NCI-H748 (cell line): ENCODE measurements around the gene NSUN6.
"Not testable (repeated sequence)": the region's sequence is repeated elsewhere in the genome, so short reads cannot be mapped to it uniquely, and the experiment has no call there.

Source experiments
- DNase-seq: peaks from one replicate; lab custom pipeline; 2025; ENCODE audit not compliant: unreplicated experiment; lab: John Stamatoyannopoulos, UW

The NSUN6 gene

GRCh38 chr10:18611168-18611567, 40.2 kb downstream of the NSUN6 start:
- DNase-seq = no peak

DNA sequence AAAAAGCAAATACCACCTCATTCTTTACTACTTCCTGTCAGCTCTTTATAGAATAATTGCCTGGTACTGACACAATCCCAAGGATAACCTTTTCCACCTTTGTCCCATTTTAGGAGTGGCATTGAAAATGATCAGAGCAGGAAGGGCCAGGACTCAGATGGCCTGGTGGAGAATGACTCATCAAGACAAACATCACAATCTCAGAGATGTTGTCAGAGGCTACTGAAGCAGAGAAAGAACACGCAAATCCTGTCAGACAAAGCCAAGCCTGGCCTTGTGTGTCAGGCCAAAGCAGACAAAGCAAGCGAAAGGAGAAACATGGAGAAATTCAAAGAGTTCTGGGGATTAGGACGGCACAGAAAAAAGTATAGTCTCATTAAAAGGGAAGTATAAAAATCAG, 40.9 kb downstream of the NSUN6 start:
- DNase-seq = peak; percentile 49

- no peak for DNase-seq
These were observed 42.8 kb downstream of the NSUN6 start for GRCh38 chr10:18608596-18608995.

GRCh38 chr10:18607503-18608378, 43.6 kb downstream of the NSUN6 start:
- peak; percentile 18 for DNase-seq

DNA sequence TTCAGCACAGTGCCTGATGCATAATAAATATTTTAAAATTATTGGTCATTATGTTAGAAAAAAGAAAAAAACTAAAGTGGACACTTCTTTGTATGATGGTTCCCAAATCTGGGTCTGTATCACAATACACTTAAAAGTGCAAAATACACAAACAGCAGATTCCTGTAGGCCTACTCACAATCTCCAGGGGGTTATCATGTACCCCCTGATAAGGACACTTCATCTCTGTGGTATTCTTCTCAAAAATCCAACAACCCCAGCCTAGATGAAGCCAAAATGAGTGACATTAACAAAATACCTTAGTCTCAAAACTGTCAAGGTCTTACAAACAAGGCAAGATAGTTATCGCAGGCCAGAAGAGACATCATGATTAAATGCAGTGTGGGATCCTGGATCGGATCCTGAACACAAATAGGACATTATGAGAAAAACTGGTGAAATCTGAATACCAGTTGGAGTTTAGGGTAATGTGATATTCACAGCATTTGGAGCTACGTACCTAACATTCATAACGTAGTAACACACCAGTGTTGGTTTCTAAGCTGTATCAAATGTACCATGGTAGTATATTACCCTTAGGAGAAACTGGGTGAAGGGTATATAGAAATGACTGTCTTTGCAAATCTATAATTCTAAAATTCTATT, 45.2 kb downstream of the NSUN6 start:
- no peak for DNase-seq

DNA sequence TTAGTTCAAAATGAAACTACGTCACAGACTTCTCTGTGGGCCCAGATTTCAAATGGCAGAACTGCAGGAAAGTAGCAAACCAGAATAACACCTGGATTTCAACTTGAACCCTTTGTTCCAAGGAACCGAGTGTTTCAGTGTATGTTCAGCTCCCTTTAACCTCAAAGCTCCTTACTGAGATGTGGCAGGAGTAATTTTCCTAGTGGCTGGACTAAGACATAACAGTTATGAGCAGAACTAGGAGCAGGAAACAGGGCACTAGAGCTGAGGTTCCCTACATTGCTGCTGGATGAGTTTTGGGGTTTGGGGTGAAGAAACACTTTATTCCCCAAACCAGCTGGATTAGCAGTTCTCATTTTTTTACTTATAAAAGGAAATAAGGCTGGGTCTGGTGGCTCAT, 50.1 kb downstream of the NSUN6 start:
- DNase-seq = no peak

DNA sequence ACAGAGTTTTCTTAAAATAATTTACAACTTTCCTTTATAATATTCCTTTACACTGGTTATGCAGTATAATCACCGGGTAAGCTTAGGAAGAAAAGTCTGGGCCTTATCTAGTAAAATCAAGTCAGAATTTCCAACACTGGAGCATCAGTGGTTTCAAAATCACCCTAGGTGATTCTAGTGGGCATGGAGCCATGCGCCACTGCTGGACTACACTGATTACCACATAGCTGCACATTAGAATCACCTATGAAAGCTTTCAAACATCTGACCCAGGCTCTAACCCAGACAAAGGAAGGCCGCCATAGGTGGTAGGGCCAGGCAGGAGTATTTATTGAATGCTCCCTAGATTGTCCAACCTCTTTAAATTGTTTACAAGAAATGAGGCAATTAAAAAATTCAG, 52.0 kb downstream of the NSUN6 start:
- DNase-seq = no peak

DNA sequence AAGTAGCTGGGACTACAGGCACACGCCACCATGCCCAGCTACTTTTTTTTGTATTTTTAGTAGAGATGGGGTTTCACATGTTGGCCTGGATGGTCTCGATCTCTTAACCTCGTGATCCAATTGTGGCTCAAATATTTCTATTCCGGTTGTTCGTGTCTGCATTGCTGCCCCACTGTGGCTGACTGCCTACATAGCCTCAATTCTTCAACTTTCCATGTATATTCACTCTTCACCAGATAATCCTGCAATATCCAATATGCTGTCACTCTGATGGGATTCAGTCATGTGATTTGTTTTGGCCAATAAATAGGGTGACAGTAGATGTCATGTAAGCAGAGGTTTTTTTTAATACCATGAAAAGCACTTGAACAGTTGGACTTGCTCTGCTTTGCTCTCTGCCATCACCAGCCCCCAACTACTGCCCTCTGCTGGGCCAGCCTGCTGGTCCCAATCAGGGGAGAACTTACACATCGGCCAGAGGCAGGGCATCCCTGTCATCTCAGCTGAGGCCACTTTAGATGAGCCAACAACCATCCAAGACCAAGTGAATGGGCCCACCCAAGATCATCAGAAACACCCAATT, 56.7 kb downstream of the NSUN6 start:
- no peak for DNase-seq

GRCh38 chr10:18591141-18591540, 60.2 kb downstream of the NSUN6 start:
- not testable (repeated sequence) for DNase-seq

DNA sequence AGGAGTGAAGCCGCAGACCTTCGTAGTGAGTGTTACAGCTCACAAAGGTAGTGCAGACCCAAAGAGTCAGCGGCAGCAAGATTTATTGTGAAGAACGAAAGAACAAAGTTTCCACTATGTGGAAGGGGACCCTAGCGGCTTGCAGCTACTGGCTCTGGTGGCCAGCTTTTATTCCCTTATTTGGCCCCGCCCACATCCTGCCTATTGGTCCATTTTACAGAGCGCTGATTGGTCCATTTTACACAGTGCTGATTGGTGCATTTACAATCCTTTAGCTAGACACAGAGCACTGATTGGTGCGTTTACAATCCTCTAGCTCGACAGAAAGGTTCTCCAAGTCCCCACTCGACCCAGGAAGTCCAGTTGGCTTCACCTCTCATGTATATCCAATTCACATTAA, 64.8 kb downstream of the NSUN6 start:
- DNase-seq = not testable (repeated sequence)

DNA sequence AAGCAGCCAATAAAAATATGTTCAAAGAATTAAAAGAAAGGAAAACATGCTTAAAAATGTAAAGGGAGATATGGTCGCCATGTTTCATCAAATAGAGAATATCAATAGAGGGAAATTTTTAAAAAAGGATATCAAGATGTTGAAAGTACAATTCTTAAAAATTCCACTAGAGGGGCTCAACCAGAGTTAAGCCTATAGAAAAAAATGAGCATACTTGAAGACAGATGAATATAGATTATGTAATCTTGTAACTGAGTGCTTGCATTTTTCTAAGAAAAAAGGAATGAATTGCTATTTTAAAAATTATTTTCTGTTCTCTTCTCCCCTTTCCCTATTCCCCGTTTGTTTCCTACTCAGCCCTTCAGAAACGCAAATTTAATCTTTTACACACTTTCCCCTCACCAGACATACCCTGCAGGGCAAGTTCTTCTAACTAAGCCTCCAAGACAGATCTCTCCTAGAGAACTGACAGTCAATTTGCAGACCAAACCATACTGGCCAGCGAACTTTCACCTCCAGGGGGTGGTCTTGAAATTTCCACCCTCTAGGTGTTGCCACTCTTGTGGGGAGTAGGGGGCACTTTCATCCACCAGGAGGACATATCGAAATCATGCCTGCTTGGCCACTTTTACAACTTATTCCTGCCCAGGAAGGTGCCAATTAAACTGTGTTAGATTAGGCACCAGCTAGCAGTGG, 67.7 kb downstream of the NSUN6 start:
- no peak for DNase-seq

DNA sequence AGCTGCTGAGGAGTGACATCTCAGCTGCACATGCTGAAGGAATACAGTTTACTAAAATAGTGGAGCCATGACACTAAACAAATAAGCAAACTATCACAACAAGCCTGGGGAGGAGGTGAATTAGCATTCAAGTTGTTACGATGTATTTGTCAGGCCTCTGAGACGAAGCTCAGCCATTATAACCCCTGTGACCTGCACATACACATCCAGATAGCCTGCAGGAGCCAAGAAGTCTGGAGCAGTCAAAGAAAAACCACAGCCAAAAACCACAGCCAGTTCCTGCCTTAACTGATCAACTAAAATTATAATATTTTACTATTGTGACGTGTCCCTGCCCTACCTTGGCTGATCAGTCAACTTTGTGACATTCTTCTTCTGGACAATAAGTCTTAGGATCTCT, 68.6 kb downstream of the NSUN6 start:
- DNase-seq = no peak

DNA sequence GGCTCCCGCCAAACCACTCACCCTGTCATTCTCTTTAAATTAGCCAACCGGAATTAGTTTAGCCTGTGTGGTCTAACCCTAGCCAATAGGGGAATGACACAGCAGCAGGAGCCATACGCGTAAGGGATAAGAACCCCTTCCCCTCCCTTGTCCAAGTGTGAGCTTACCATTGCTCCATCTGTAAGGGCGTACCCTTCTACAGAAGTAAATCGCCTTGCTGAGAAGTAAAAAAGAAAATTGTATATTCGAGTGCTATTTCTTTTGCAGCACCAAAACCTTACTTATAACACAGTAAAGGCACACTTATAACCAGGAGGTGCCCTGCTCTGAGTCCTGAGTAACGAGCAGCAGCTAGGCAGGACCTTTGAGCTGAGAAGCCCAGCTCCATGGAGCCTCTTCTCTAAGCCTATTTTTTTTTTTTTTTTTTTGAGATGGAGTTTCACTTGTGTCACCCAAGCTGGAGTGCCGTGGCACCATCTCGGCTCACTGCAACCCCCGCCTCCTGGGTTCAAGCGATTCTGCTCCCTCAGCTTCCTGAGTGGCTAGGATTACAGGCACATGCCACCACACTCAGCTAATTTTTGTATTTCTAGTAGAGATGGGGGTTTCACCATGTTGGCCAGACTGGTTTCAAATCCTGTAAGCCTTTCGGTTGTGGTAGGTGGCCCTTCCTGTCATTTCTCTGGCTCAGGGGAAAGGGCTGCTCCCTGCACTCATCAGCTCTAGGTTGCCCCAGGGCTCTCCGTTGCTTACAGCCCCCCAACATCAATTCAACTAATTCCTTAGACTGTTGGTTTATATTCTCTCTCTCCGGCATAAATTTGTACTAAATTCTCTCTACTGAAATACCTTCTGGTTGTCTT, 73.3 kb downstream of the NSUN6 start:
- no peak for DNase-seq

DNA sequence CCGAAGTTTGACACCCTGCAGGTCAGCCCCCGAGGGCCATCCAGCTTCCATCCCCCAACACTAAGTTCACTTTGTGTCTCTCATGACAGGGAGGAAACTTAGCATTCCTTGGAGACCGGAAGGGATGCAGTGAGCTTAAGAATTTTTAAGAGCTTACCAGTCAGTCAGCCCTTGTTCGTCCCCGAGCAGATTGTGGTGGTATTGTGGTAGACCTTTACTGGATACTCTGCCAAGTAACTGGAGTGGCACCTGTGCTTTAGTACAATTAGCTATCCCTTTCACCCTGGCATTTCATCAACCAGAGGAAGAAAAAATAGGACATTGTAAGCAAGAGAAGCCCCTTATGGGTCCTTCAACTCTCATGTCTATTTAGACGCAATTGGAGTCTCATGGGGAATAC, 74.8 kb downstream of the NSUN6 start:
- no peak for DNase-seq

DNA sequence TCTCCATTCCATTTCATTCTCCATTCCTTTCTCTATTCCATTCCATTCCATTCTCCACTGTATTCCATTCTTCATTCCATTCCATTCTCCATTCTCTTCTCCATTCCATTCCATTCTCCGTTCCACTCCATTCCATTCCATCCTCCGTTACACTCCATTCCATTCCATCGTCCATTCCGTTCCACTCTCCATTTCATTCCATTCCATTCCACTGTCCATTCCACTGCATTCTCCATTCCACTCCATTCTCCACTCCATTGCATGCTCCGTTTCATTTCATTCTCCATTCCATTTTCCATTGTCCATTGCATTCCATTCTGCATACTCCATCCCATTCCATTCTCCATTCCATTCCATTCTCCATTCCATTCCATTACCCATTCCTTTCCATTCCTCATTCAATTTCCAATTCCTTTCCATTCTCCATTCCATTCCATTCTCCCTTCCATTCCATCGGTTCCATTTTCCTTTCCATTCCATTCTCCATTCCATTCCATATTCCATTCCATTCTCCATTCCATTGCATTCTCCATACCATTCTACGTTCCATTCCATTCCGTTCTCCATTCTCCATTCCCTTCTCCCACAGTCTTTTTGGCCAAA, 78.3 kb downstream of the NSUN6 start:
- no peak for DNase-seq

- DNase-seq = no peak
These were observed 79.6 kb downstream of the NSUN6 start for GRCh38 chr10:18571780-18572179.

DNA sequence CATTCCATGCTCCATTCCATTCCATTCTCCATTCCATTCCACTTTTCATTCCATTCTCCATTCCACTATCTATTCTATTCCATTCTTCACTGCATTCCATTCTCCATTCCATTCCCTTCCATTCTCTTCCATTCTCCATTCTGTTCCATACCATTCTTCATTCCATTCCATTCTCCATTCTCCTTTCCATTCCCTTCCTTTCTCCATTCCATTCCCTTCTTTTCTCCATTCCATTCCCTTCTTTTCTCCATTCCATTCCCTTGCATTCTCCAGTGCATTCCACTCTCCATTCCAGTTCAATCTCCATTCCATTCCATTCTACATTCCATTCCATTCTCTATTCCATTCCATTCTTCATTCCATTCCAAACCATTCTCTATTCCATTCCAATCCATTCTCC, 80.3 kb downstream of the NSUN6 start:
- no peak for DNase-seq

DNA sequence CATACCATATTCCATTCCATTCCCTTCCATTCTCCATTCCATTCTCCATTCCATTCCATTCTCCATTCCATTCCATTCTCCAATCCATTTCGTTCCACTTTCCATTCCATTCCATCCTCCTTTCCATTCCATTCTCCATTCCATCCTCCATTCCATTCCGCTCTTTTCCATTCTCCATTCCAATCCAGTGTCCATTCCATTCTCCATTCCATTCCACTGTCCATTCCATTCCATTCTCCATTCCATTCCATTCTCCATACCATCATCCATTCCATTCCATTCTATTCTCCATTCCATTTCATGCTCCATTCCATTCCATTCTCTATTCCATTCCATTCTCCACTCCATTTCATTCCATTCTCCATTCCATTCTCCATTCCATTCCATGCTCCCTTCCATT, 81.0 kb downstream of the NSUN6 start:
- not testable (repeated sequence) for DNase-seq

DNA sequence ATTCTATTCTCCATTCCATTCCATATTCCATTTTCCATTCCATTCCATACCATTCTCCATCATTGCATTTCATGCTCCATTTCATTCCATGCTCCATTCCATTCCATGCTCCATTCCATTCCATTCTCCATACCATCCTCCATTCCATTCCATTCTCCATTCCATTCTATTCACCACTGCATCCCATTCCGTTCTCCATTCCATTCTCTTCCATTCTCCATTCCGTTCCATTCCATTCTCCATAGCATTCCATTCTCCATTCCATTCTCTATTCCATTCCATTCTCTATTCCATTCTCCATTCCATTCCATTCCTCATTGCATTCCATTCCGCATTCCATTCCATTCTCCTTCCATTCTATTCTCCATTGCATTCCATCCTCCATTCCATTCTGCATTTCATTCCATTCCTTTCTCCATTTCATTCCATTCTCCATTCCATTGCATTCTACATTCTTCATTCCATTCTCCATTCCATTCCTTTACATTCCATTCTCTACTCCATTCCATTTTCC, 84.0 kb downstream of the NSUN6 start:
- DNase-seq = no peak

DNA sequence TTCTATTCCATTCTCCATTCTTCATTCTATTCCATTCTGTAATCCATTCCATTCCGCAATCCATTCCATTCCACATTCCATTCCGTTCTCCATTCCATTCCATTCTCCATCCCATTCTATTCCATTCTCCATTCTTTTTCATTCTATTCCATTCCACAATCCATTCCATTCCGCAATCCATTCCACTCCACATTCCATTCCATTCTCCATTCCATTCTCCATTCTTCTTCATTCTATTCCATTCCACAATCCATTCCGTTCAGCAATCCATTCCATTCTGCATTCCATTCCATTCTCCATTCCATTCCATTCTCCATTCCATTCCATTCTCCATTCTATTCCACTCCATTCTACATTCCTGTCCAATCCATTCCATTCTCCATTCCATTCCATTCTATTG, 85.2 kb downstream of the NSUN6 start:
- no peak for DNase-seq
